GM23248 (cell line): ENCODE results near the gene NKX1-1. TPM values are rescaled to one million over a fixed set of nuclear protein-coding genes. Genes with fewer than 3 reads are reported as not detected.

Source experiments
- DNase-seq: peaks from one replicate; pipeline ENCODE4 v3.0.0-alpha.2; 2015
- H2AFZ ChIP-seq: fragments of 200-600 bp; sonication (generic); 2 replicates; pipeline ENCODE4 v1.6.1; 2016; ENCODE audit warnings: antibody characterized with exemption
- H3F3A ChIP-seq: fragments of 200-600 bp; sonication (generic); 2 replicates; pipeline ENCODE4 v1.6.1; 2016; ENCODE audit warnings: mild to moderate bottlenecking, antibody characterized with exemption, mixed run types; ENCODE audit not compliant: insufficient read depth
- H3K27ac ChIP-seq: fragments of 200-600 bp; sonication (generic); 2 replicates; pipeline ENCODE4 v1.5.1; 2016; ENCODE audit warnings: mild to moderate bottlenecking
- H3K27me3 ChIP-seq: fragments of 200-600 bp; sonication (generic); replicated peaks from 2 replicates; pipeline ENCODE4 v1.6.1; 2016; ENCODE audit warnings: mild to moderate bottlenecking; ENCODE audit not compliant: insufficient read depth
- H3K36me3 ChIP-seq: fragments of 200-600 bp; sonication (generic); 2 replicates; pipeline ENCODE4 v1.6.1; 2016; ENCODE audit warnings: low read depth, mild to moderate bottlenecking
- H3K4me1 ChIP-seq: fragments of 200-600 bp; sonication (generic); 2 replicates; pipeline ENCODE4 v1.6.1; 2016; ENCODE audit warnings: mild to moderate bottlenecking; ENCODE audit not compliant: insufficient read depth
- H3K4me2 ChIP-seq: fragments of 200-600 bp; sonication (generic); one replicate; pipeline ENCODE4 v1.6.1; 2016; ENCODE audit warnings: mild to moderate bottlenecking; ENCODE audit not compliant: unreplicated experiment
- H3K4me3 ChIP-seq: fragments of 200-600 bp; sonication (generic); 2 replicates; pipeline ENCODE4 v1.5.1; 2016; ENCODE audit warnings: mild to moderate bottlenecking
- H3K79me2 ChIP-seq: fragments of 200-600 bp; sonication (generic); 2 replicates; pipeline ENCODE4 v1.6.1; 2016; ENCODE audit warnings: mild to moderate bottlenecking; ENCODE audit not compliant: insufficient read depth
- H3K9ac ChIP-seq: fragments of 200-600 bp; sonication (generic); 2 replicates; pipeline ENCODE4 v1.6.1; 2016; ENCODE audit warnings: mild to moderate bottlenecking
- H3K9me2 ChIP-seq: fragments of 200-600 bp; sonication (generic); 2 replicates; pipeline ENCODE4 v1.6.1; 2016; ENCODE audit warnings: mixed run types, mild to moderate bottlenecking, moderate library complexity; ENCODE audit not compliant: insufficient read depth
- H3K9me3 ChIP-seq: fragments of 200-600 bp; sonication (generic); one replicate; pipeline ENCODE4 v1.6.1; 2017; ENCODE audit warnings: low read depth
- H4K20me1 ChIP-seq: fragments of 200-600 bp; sonication (generic); 2 replicates; pipeline ENCODE4 v1.6.0; 2016; ENCODE audit not compliant: insufficient read depth
- EZH2 ChIP-seq: fragments of 200-600 bp; sonication (generic); IDR thresholded peaks from 2 replicates; pipeline ENCODE4 v1.6.1; 2018; ENCODE audit warnings: antibody characterized with exemption, mild to moderate bottlenecking; ENCODE audit not compliant: insufficient read depth, poor library complexity, severe bottlenecking
- EZH2phosphoT487 ChIP-seq: fragments of 200-600 bp; sonication (generic); IDR thresholded peaks from 2 replicates; pipeline ENCODE4 v1.6.1; 2018; ENCODE audit warnings: antibody characterized with exemption, moderate library complexity, mild to moderate bottlenecking, low read depth; ENCODE audit not compliant: insufficient read depth
- WGBS, 2 experiments: methylation state at CpG; one replicate each; pipeline ENCODE4 v1.1.6; 2015 to 2017; ENCODE audit warnings: low lambda C conversion rate in 2 of 2, low coverage in 1 of 2; ENCODE audit errors: missing lambda C conversion rate in 2 of 2; 5-methylcytosine and 5-hydroxymethylcytosine counted together
- in situ Hi-C: fragments of 300-500 bp; cut with MboI; formaldehyde crosslinking; loops from 2 replicates; pipeline ENCODE4 v1.15.0; 2020
- polyA plus RNA-seq: library from polyadenylated mRNA; unstranded; fragments of >200 nt; fragmentation: Nextera tagmentation; extraction: Ambion mirVana; gene quantifications from 2 replicates; pipeline ENCODE4 v1.2.1, GENCODE V29; 2016
- total RNA-seq: library from RNA; depleted of rRNA; stranded (reverse); fragments of >200 nt; shearing (Covaris generic); gene quantifications from 2 replicates; pipeline ENCODE4 v1.2.3, GENCODE V29; 2014

NKX1-1 gene
- total and polyA plus RNA-seq, 2 experiments from 2014 or later, result not detected

DNA sequence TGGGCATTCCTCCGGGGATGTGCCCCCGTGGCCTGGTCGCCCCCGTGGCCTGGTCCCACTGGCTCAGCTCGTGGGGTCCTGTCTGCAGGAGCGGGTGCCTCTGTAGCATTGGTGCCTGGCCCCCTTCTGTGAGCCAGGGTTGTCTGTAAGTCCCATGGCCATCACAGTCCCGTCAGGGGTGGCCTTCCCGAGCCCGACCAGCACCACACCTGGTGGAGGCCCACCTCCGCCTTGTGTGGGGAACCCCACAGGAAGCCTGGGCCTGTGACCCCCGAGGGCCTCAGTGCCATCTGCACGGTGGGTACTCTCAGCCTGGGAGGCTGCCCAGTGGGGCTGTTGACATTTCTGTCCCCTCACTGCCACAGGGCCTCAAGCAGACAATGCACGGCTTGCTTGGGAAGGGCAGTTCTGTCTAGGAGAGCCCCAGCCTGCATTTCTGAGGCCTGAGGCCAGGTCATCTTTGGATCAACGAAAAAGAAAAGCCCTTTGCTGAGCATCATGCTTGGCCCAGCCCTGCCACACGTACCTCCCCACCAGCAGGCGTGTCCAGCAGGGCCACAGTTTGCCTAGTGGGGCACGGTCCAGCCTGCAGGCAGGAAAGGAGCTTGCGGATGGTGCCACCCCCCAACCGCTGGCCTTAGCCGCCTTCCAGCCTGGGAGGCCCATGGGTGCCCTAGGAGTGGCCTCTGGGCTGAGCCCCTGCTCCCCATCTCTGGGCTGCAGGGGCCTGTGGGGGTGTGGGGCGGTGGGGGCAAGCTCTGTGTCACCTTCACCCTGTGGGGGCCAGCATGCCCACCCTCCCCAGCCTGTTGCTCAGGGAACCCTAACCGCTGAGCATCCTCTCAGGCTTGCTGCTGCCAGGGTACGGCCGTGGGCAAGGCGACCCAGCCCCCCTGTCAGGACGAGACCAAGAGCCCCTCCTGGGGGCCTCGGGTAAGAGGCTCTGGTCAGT is 23.2 kb downstream of the NKX1-1 start:
- no peak overlapping the region for H3K27ac ChIP-seq
- no peaks in the 10 kb centered on the region for H3K4me1 ChIP-seq
- TF ChIP-seq EZH2 (no peak), EZH2phosphoT487 (no peak)
- no peak overlapping the region for H2AFZ ChIP-seq
- no peaks in the 10 kb centered on the region for H3K27me3 ChIP-seq
- in situ Hi-C loops, result no loop called here
- 86 to 90% methylated on average over 27 of the region's 27 CpGs for WGBS, 2 experiments
- no peak for DNase-seq
- no peaks in the 10 kb centered on the region for H4K20me1 ChIP-seq
- no peaks in the 10 kb centered on the region for H3F3A ChIP-seq
- H3K36me3 ChIP-seq, result no peaks in the 10 kb centered on the region
- H3K4me3 ChIP-seq, result no peak overlapping the region
- no peak overlapping the region for H3K4me2 ChIP-seq
- H3K79me2 ChIP-seq, result no peaks in the 10 kb centered on the region
- no peak overlapping the region for H3K9ac ChIP-seq
- H3K9me2 ChIP-seq, result no peaks in the 10 kb centered on the region
- no peaks in the 10 kb centered on the region for H3K9me3 ChIP-seq

DNA sequence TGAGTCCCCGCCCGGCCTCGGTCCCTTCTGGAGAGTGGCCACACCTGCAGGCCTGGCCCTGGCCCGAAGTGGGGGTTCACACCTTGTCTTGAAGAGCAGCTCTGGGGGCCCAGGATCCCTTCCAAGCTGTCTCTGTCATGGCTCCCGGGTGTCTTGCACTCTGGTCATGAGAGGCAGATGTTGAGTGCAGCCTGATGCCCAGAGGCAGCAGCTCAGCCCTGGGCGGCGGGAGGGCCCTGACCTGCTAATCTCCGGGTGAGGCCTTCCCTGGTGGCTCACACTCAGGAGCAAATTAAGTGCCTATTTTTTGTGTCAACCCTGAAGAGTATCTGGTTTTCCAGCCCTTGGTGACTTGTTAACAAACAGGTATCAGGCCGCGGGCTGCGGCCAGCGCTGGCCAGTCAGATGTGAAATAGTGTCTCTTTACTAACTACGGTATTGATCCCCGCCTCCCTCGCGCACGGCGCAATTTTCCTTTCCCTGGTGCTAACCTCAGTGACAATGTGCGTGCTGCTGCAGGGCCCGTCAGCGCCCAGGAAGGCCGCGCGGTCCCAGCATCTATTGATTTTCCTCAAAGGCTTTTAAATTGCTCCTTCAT is 24.2 kb downstream of the NKX1-1 start:
- Histone ChIP-seq H3K4me2 (no peak overlapping the region), H3K9me3 (no peaks in the 10 kb centered on the region), H3K27ac (no peak overlapping the region), H4K20me1 (no peaks in the 10 kb centered on the region), H3K36me3 (no peaks in the 10 kb centered on the region), H3K27me3 (no peaks in the 10 kb centered on the region), H3K4me1 (no peaks in the 10 kb centered on the region), H3K9me2 (no peaks in the 10 kb centered on the region), H3F3A (no peaks in the 10 kb centered on the region), H3K9ac (no peak overlapping the region), H2AFZ (no peak overlapping the region), H3K79me2 (no peaks in the 10 kb centered on the region), H3K4me3 (no peak overlapping the region)
- in situ Hi-C loops, result no loop called here
- WGBS, 2 experiments, result 96% methylated on average over 24 of the region's 24 CpGs
- DNase-seq, result no peak
- TF ChIP-seq EZH2phosphoT487 (no peak), EZH2 (no peak)

DNA sequence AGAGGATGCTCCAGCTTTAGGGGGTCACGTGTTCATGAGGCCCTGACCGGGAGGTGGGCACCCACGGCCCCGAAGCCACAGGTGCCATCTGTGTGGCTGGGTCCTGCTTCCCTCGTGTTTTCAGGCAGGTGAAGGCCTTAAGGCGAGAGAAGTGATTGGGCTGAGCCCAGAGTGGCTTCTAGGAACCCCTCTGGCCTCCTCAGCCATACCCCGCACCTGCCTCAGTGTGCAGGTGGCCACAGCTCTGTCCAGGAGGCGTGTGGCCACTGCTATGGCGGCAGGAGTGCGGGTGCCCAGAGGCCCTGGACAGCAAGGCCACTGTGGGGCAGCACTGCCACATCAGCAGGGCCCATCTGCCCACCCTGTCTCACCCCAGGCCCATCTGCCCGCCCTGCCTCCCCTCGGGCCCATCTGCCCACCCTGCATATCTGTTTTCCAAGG is 25.0 kb downstream of the NKX1-1 start:
- Histone ChIP-seq H3K79me2 (no peaks in the 10 kb centered on the region), H4K20me1 (no peaks in the 10 kb centered on the region), H3K4me3 (no peak overlapping the region), H2AFZ (no peak overlapping the region), H3K9me3 (no peaks in the 10 kb centered on the region), H3F3A (no peaks in the 10 kb centered on the region), H3K9me2 (no peaks in the 10 kb centered on the region), H3K4me1 (no peaks in the 10 kb centered on the region), H3K27me3 (no peaks in the 10 kb centered on the region), H3K36me3 (no peaks in the 10 kb centered on the region), H3K9ac (no peak overlapping the region), H3K27ac (no peak overlapping the region), H3K4me2 (no peak overlapping the region)
- DNase-seq, result no peak
- TF ChIP-seq EZH2 (no peak), EZH2phosphoT487 (no peak)
- 86 to 87% methylated on average over 10 to 12 of the region's 12 CpGs for WGBS, 2 experiments
- in situ Hi-C loops, result no loop called here

GRCh38 chr4:1380368-1381151 is 25.7 kb downstream of the NKX1-1 start:
- Histone ChIP-seq H4K20me1 (no peaks in the 10 kb centered on the region), H3K27ac (no peak overlapping the region), H3K4me1 (no peaks in the 10 kb centered on the region), H2AFZ (no peak overlapping the region), H3K9me2 (no peaks in the 10 kb centered on the region), H3F3A (no peaks in the 10 kb centered on the region), H3K4me2 (no peak overlapping the region), H3K36me3 (no peaks in the 10 kb centered on the region), H3K4me3 (no peak overlapping the region), H3K27me3 (no peaks in the 10 kb centered on the region), H3K79me2 (no peaks in the 10 kb centered on the region), H3K9me3 (no peaks in the 10 kb centered on the region), H3K9ac (no peak overlapping the region)
- in situ Hi-C loops, result no loop called here
- 88 to 92% methylated on average over 33 of the region's 36 CpGs for WGBS, 2 experiments
- TF ChIP-seq EZH2 (no peak), EZH2phosphoT487 (no peak)
- DNase-seq, result no peak
